HG03439 (cell line): ENCODE measurements around the gene P4HA1.

Experiments used
- ATAC-seq: cut with Tn5 transposase; IDR thresholded peaks from one replicate; pipeline ENCODE4 v1.9.1; 2021; ENCODE audit warnings: mild to moderate bottlenecking, moderate library complexity; ENCODE audit not compliant: unreplicated experiment

P4HA1 gene

GRCh38 chr10:73094986-73095480 is 1.6 kb downstream of the P4HA1 start:
- ATAC-seq: no peak

- ATAC-seq: no peak
Measured at GRCh38 chr10:73093922-73094850, 2.5 kb downstream of the P4HA1 start.

- ATAC-seq: no peak
Measured at GRCh38 chr10:73092830-73093229, 3.8 kb downstream of the P4HA1 start.

- ATAC-seq: no peak
Measured at GRCh38 chr10:73088304-73088703, 8.4 kb downstream of the P4HA1 start.

- no peak for ATAC-seq
Measured at GRCh38 chr10:73086816-73087215, 9.8 kb downstream of the P4HA1 start.

GRCh38 chr10:73084209-73084608 is 12.5 kb downstream of the P4HA1 start:
- ATAC-seq: no peak

- ATAC-seq: no peak
Measured at GRCh38 chr10:73083221-73083620, 13.4 kb downstream of the P4HA1 start.

GRCh38 chr10:73079779-73080541 is 16.7 kb downstream of the P4HA1 start:
- no peak for ATAC-seq

GRCh38 chr10:73076360-73077183 is 20.1 kb downstream of the P4HA1 start:
- no peak for ATAC-seq

GRCh38 chr10:73075829-73076228 is 20.8 kb downstream of the P4HA1 start:
- no peak for ATAC-seq

- no peak for ATAC-seq
Measured at GRCh38 chr10:73073627-73074026, 23.0 kb downstream of the P4HA1 start.

GRCh38 chr10:73065441-73065840 is 31.2 kb downstream of the P4HA1 start:
- no peak for ATAC-seq

- no peak for ATAC-seq
Measured at GRCh38 chr10:73061743-73062142, 34.9 kb downstream of the P4HA1 start.

GRCh38 chr10:73060738-73061635 is 35.7 kb downstream of the P4HA1 start:
- ATAC-seq: no peak

- no peak for ATAC-seq
Measured at GRCh38 chr10:73060173-73060572, 36.5 kb downstream of the P4HA1 start.

- no peak for ATAC-seq
Measured at GRCh38 chr10:73058057-73058591, 38.5 kb downstream of the P4HA1 start.

- no peak for ATAC-seq
Measured at GRCh38 chr10:73054286-73054685, 42.4 kb downstream of the P4HA1 start.

- ATAC-seq: no peak
Measured at GRCh38 chr10:73053275-73053674, 43.4 kb downstream of the P4HA1 start.

GRCh38 chr10:73044378-73045285 is 52.0 kb downstream of the P4HA1 start:
- no peak for ATAC-seq
